HUES6 (cell line): ENCODE results near the gene DPP4.

Experiments used
- H3K27ac ChIP-seq: 2 replicates; pipeline ENCODE4 v1.7.0; 2013; ENCODE audit warnings: low read depth, mild to moderate bottlenecking, low read length, inconsistent platforms
- H3K27me3 ChIP-seq: 2 replicates; pipeline ENCODE4 v1.6.1; 2013; ENCODE audit warnings: low read length; ENCODE audit not compliant: control insufficient read depth, insufficient read depth
- H3K36me3 ChIP-seq: 2 replicates; pipeline ENCODE4 v1.6.1; 2013; ENCODE audit warnings: low read length; ENCODE audit not compliant: control insufficient read depth, insufficient read depth
- H3K4me1 ChIP-seq: 2 replicates; pipeline ENCODE4 v1.6.1; 2013; ENCODE audit warnings: low read length; ENCODE audit not compliant: control insufficient read depth, insufficient read depth
- H3K4me3 ChIP-seq: 2 replicates; pipeline ENCODE4 v1.5.1; 2013; ENCODE audit warnings: low read depth, low read length
- H3K9ac ChIP-seq: one replicate; pipeline ENCODE4 v1.6.1; 2013; ENCODE audit warnings: mild to moderate bottlenecking, low read length
- H3K9me3 ChIP-seq: 2 replicates; pipeline ENCODE4 v1.6.1; 2013; ENCODE audit warnings: low read depth, low read length; ENCODE audit not compliant: control insufficient read depth, insufficient read depth

Gene DPP4

GRCh38 chr2:162014751-162015150, 59.3 kb downstream of the DPP4 start:
- Histone ChIP-seq H3K9ac (no peak overlapping the region), H3K9me3 (no peaks in the 10 kb centered on the region), H3K27ac (no peak overlapping the region), H3K27me3 (no peaks in the 10 kb centered on the region), H3K4me3 (no peak overlapping the region), H3K36me3 (no peaks in the 10 kb centered on the region), H3K4me1 (no peaks in the 10 kb centered on the region)

DNA sequence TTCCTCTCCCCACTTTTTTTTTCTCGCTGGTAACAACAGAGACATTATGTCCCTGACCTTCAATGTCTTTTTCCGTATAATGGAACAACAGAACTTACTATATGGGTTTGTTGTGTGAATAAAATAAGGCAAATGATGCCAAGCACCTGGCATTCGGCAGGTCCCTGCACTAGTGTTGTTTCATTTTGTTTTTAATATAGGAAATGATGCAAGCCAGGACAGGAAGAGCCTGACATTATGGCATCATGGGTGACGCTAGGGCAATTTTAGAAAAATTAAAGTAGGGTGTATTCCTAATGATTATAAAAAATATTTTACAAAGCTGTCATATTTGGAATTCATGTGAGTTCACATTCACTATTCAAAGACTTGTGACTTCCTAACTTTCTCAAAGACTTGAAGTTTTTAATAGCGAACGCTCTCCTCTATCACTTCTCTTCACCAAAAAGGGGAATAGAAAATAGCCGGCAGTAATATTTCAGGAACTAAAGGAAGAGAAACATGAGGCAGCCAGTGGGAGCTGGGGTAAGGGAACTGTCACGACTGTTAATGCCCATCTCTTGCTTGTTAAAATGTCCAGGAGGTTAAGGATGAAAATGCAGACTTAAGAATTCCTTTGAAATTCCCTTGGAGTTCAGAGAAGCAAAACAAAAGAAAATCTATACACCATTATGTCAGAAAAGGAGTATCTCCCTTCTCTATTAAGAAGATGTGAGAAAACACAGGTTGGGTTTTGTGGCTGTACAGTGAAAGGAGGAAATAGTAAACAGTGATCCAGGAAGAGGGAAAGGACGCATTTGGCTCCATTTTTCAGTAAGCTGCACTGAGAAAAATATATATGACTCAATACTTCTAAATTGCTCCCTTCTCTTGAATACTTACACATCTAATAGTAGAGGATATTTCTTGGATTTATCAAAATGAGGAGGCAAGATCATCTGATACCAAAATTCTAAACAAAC, 60.2 kb downstream of the DPP4 start:
- H3K4me1 ChIP-seq = no peaks in the 10 kb centered on the region; the same call in 1 of the 2 replicates
- no peaks in the 10 kb centered on the region for H3K9me3 ChIP-seq
- H3K9ac ChIP-seq = no peak overlapping the region
- H3K27ac ChIP-seq = no peak overlapping the region
- no peak overlapping the region for H3K4me3 ChIP-seq
- H3K27me3 ChIP-seq = no peaks in the 10 kb centered on the region
- no peaks in the 10 kb centered on the region for H3K36me3 ChIP-seq

- Histone ChIP-seq H3K27ac (no peak overlapping the region), H3K9ac (no peak overlapping the region)
Measured at GRCh38 chr2:162012565-162013058, 61.4 kb downstream of the DPP4 start.

GRCh38 chr2:162011706-162012564, 62.1 kb downstream of the DPP4 start:
- H3K36me3 ChIP-seq = no peaks in the 10 kb centered on the region

More at GRCh38 chr2:162012565-162013058, 61.4 kb downstream of the DPP4 start:
- H3K9me3 ChIP-seq = no peaks in the 10 kb centered on the region
- no peaks in the 10 kb centered on the region for H3K27me3 ChIP-seq
- H3K4me3 ChIP-seq = no peak overlapping the region
- no peaks in the 10 kb centered on the region; the same call in 1 of the 2 replicates for H3K4me1 ChIP-seq
- H3K36me3 ChIP-seq = no peaks in the 10 kb centered on the region

DNA sequence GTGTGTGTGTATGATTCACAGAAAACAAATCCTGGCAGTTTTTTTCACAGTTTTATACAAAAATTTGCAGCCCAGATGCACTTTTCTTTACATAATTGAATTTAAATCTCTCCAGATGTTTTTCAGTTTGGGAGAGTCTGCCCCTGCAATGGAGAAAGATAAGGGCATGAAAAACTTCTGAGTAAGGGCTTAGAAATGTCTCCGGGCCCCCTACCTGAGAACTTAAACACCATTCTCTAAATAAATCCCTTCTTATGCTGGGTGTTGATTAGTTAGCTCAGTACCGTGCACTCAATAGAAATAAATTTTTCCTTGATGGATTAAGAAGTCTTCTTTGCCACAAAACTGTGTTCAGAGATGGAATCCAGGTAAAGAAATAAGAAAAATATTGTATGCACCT, 64.5 kb downstream of the DPP4 start:
- Histone ChIP-seq H3K9ac (no peak overlapping the region), H3K27me3 (no peaks in the 10 kb centered on the region), H3K4me1 (no peaks in the 10 kb centered on the region; the same call in 1 of the 2 replicates), H3K4me3 (no peak overlapping the region), H3K36me3 (no peaks in the 10 kb centered on the region), H3K27ac (no peak overlapping the region), H3K9me3 (no peaks in the 10 kb centered on the region)

More at GRCh38 chr2:162011706-162012564, 62.1 kb downstream of the DPP4 start:
- Histone ChIP-seq H3K9me3 (no peaks in the 10 kb centered on the region), H3K9ac (no peak overlapping the region), H3K4me1 (no peaks in the 10 kb centered on the region; the same call in 1 of the 2 replicates), H3K4me3 (no peak overlapping the region), H3K27ac (no peak overlapping the region), H3K27me3 (no peaks in the 10 kb centered on the region)

DNA sequence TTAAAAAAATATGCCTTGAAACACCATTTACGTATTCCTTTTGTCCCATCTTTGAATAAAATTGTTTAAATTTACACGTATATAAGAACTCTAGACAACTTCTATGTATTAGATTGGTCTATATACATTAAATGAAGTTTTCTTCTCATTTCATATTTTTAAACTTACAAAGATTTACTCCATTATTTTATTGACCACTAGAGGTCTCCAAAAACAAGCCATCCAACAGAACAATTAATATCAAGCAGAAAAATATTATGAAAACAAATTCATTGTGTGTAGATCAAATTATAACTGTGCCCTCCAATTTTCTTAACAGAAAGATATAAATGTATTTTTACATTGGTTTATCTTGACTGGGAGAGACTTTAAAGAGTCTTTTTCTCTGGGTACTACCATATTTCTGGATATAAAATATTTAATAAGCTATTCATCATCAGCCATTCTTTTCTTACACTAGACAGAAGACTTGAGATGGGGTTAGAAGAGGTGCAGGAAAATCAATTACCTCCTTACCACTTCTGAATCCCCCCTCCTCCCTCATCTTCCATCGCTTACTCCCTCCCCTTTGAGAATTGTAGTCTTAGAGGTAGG, 66.5 kb downstream of the DPP4 start:
- no peaks in the 10 kb centered on the region for H3K36me3 ChIP-seq
- H3K4me1 ChIP-seq = peaks cover 7% of the 10 kb centered on the region
- H3K27ac ChIP-seq = no peak overlapping the region
- no peaks in the 10 kb centered on the region for H3K27me3 ChIP-seq
- H3K9ac ChIP-seq = no peak overlapping the region
- H3K9me3 ChIP-seq = no peaks in the 10 kb centered on the region
- no peak overlapping the region for H3K4me3 ChIP-seq

DNA sequence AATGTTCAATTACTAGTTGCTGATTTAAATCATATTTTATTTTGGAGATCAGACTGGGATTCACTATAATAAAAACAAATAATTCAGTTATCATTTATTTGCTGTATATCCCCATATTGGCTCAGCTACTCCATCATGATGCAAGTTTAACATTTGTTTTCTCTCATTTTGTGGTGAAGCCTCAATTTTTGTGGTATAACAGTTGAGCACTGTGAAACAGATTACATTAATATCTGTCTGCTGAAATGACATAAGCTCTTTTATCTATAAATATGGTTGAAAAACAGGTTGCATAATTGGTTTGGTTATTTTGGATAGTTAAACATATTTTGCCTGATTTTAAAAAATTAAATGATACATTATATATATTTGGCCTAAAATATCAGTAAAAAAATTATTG, 67.7 kb downstream of the DPP4 start:
- Histone ChIP-seq H3K4me1 (peaks cover 19% of the 10 kb centered on the region), H3K4me3 (no peak overlapping the region), H3K27ac (no peak overlapping the region), H3K36me3 (no peaks in the 10 kb centered on the region), H3K9ac (no peak overlapping the region), H3K27me3 (no peaks in the 10 kb centered on the region), H3K9me3 (no peaks in the 10 kb centered on the region)

- H3K9ac ChIP-seq = no peak overlapping the region
- H3K27me3 ChIP-seq = no peaks in the 10 kb centered on the region
- no peaks in the 10 kb centered on the region for H3K9me3 ChIP-seq
- no peak overlapping the region for H3K27ac ChIP-seq
- no peaks in the 10 kb centered on the region for H3K36me3 ChIP-seq
- H3K4me1 ChIP-seq = peaks cover 27% of the 10 kb centered on the region
- H3K4me3 ChIP-seq = no peak overlapping the region
Measured at GRCh38 chr2:162004031-162004430, 70.0 kb downstream of the DPP4 start.

GRCh38 chr2:162002623-162003235, 71.3 kb downstream of the DPP4 start:
- H3K4me3 ChIP-seq = no peak overlapping the region
- peak overlapping the region; percentile 65; the same call in 1 of the 2 replicates for H3K27ac ChIP-seq
- no peak overlapping the region for H3K9ac ChIP-seq
- H3K9me3 ChIP-seq = no peaks in the 10 kb centered on the region
- peaks cover 38% of the 10 kb centered on the region for H3K4me1 ChIP-seq
- H3K36me3 ChIP-seq = no peaks in the 10 kb centered on the region
- H3K27me3 ChIP-seq = no peaks in the 10 kb centered on the region

GRCh38 chr2:162000431-162000830, 73.6 kb downstream of the DPP4 start:
- H3K4me3 ChIP-seq = no peak overlapping the region
- no peak overlapping the region for H3K27ac ChIP-seq
- no peaks in the 10 kb centered on the region for H3K27me3 ChIP-seq
- H3K9me3 ChIP-seq = no peaks in the 10 kb centered on the region
- H3K36me3 ChIP-seq = no peaks in the 10 kb centered on the region
- no peak overlapping the region for H3K9ac ChIP-seq
- H3K4me1 ChIP-seq = peaks cover 38% of the 10 kb centered on the region
